HCT116 (cell line): ENCODE measurements around the gene SDK2. TPM values are rescaled to one million over a fixed set of nuclear protein-coding genes. Genes with fewer than 3 reads are reported as not detected.

Source experiments
- ATAC-seq: fragments of 200-7000 bp; cut with Tn5 transposase; 2 replicates; pipeline ENCODE4 v1.9.1; 2020; ENCODE audit warnings: mild to moderate bottlenecking, moderate library complexity
- BruUV-seq: library from RNA; stranded (reverse); fragments of 400-500 nt; replicated peaks from 2 replicates; lab custom pipeline; 2021; lab: Mats Ljungman, UMichigan
- CTCF ChIA-PET: fragments of 300-600 bp; sonication (Branson Sonifier 250); formaldehyde crosslinking; loops from one replicate; lab custom pipeline; 2021; ENCODE audit warnings: antibody characterized with exemption; lab: Charles Lee
- POLR2A ChIA-PET: fragments of 300-600, 350-600 bp; sonication (Branson Sonifier 250); formaldehyde crosslinking; loops from one replicate; lab custom pipeline; 2021; ENCODE audit warnings: antibody characterized with exemption; lab: Charles Lee
- RAD21 ChIA-PET, 2 experiments: fragments of 300-600 bp; sonication (Branson Sonifier 250); formaldehyde crosslinking; loops; one replicate each; lab custom pipeline; 2023; ENCODE audit warnings: low total read pairs in 2 of 2; ENCODE audit not compliant: uncharacterized antibody in 2 of 2, unreplicated experiment in 2 of 2, low non-redundant PET in 1 of 2; lab: Charles Lee
- DNase-seq: peaks from one replicate; pipeline ENCODE4 v3.0.0-alpha.2; 2010; ENCODE audit warnings: low read depth, low spot score
- H2AFZ ChIP-seq: fragments of 200-600 bp; shearing (Covaris generic), sonication (generic); 2 replicates; pipeline ENCODE4 v1.6.1; 2017; ENCODE audit warnings: low read depth, mixed run types, mixed read lengths, antibody characterized with exemption, low read length; ENCODE audit not compliant: poor library complexity, severe bottlenecking
- H3K27ac ChIP-seq: 2 replicates; pipeline ENCODE4 v1.5.1; 2012; ENCODE audit warnings: low read depth, low read length
- H3K27me3 ChIP-seq: fragments of 200-600 bp; sonication (generic); 2 replicates; pipeline ENCODE4 v1.6.1; 2016; ENCODE audit warnings: mixed run types, low read length, mixed read lengths; ENCODE audit not compliant: insufficient read depth
- H3K36me3 ChIP-seq, 2 experiments: fragments of 200-500 bp in 1 of 2; fragments of 200-600 bp in 1 of 2; sonication (Bioruptor generic) in 1 of 2; sonication (generic) in 1 of 2; 2 replicates each; pipeline versions ENCODE4 v1.5.1 to v1.6.1; 2014 to 2016; ENCODE audit warnings: low read length in 2 of 2, inconsistent platforms in 1 of 2, mixed read lengths in 1 of 2, mixed run types in 1 of 2; ENCODE audit not compliant: insufficient read depth in 2 of 2, control insufficient read depth in 1 of 2
- H3K4me1 ChIP-seq, 2 experiments: fragments of 200-600 bp in 1 of 2; sonication (generic) in 1 of 2; 2 replicates each; pipeline versions ENCODE4 v1.5.1 to v1.6.1; 2012 to 2017; ENCODE audit warnings: low read length in 2 of 2, inconsistent platforms in 1 of 2, mild to moderate bottlenecking in 1 of 2, mixed read lengths in 1 of 2, mixed run types in 1 of 2, moderate library complexity in 1 of 2; ENCODE audit not compliant: insufficient read depth in 2 of 2, control insufficient read depth in 1 of 2
- H3K4me2 ChIP-seq: fragments of 200-600 bp; sonication (generic); 2 replicates; pipeline ENCODE4 v1.6.1; 2017; ENCODE audit warnings: mixed run types, low read length, mixed read lengths
- H3K4me3 ChIP-seq, 2 experiments: fragments of 200-600 bp in 1 of 2; sonication (generic) in 1 of 2; replicated peaks in 1 of 2; 2 replicates each; pipeline ENCODE4 v1.5.1; 2011 to 2016; ENCODE audit warnings: low read length in 2 of 2, control low read depth in 1 of 2, low read depth in 1 of 2, mild to moderate bottlenecking in 1 of 2, mixed read lengths in 1 of 2, mixed run types in 1 of 2
- H3K79me2 ChIP-seq: fragments of 200-600 bp; sonication (generic); 2 replicates; pipeline ENCODE4 v1.6.1; 2017; ENCODE audit warnings: mild to moderate bottlenecking, mixed run types, low read length, moderate library complexity, mixed read lengths; ENCODE audit not compliant: insufficient read depth
- H3K9ac ChIP-seq: fragments of 200-600 bp; sonication (generic); 2 replicates; pipeline ENCODE4 v1.6.1; 2016; ENCODE audit warnings: low read length, mixed read lengths
- H3K9me2 ChIP-seq: fragments of 200-600 bp; sonication (generic), shearing (Covaris generic); 2 replicates; pipeline ENCODE4 v1.6.1; 2017; ENCODE audit warnings: mixed run types, mild to moderate bottlenecking, moderate library complexity; ENCODE audit not compliant: insufficient read depth
- H3K9me3 ChIP-seq, 2 experiments: fragments of 200-500 bp in 1 of 2; fragments of 200-600 bp in 1 of 2; sonication (Bioruptor generic) in 1 of 2; sonication (generic) in 1 of 2; 2 replicates each; pipeline ENCODE4 v1.6.1; 2014 to 2017; ENCODE audit warnings: low read length in 2 of 2, mixed read lengths in 2 of 2, inconsistent platforms in 1 of 2, low read depth in 1 of 2, mild to moderate bottlenecking in 1 of 2, mixed run types in 1 of 2, moderate library complexity in 1 of 2; ENCODE audit not compliant: control insufficient read depth in 1 of 2, insufficient read depth in 1 of 2
- H4K20me1 ChIP-seq: fragments of 200-600 bp; sonication (generic), shearing (Covaris generic); 2 replicates; pipeline ENCODE4 v1.6.1; 2017; ENCODE audit warnings: mixed run types, mild to moderate bottlenecking, moderate library complexity; ENCODE audit not compliant: insufficient read depth
- EZH2 ChIP-seq: fragments of 200-600 bp; sonication (generic); IDR thresholded peaks from 2 replicates; pipeline ENCODE4 v1.6.1; 2017; ENCODE audit warnings: antibody characterized with exemption, mixed run types
- FOSL1 ChIP-seq: IDR thresholded peaks from 2 replicates; pipeline ENCODE4 v1.6.1; 2012; ENCODE audit warnings: low read depth
- JUND ChIP-seq: IDR thresholded peaks from 2 replicates; pipeline ENCODE4 v1.6.1; 2012
- POLR2A ChIP-seq: IDR thresholded peaks from 2 replicates; pipeline ENCODE4 v1.7.0; 2011; ENCODE audit warnings: borderline replicate concordance; ENCODE audit not compliant: insufficient read depth, insufficient read length; ENCODE audit errors: extremely low read depth
- POLR2AphosphoS5 ChIP-seq: IDR thresholded peaks from 2 replicates; pipeline ENCODE4 v1.6.1; 2011; ENCODE audit warnings: mild to moderate bottlenecking, low read depth, low read length, moderate library complexity
- RAD21 ChIP-seq: IDR thresholded peaks from 2 replicates; pipeline ENCODE4 v1.6.1; 2012; ENCODE audit warnings: low read depth, mild to moderate bottlenecking
- SP1 ChIP-seq: IDR thresholded peaks from 2 replicates; pipeline ENCODE4 v1.6.1; 2012; ENCODE audit warnings: low read depth
- YY1 ChIP-seq: IDR thresholded peaks from 2 replicates; pipeline ENCODE4 v1.6.1; 2011; ENCODE audit warnings: low read length, low read depth, moderate library complexity, mild to moderate bottlenecking; ENCODE audit not compliant: insufficient replicate concordance; ENCODE audit errors: extremely low read depth
- ZNF274 ChIP-seq: fragments of 200-500 bp; sonication (Bioruptor generic); IDR thresholded peaks from 2 replicates; pipeline ENCODE4 v1.6.1; 2014; ENCODE audit warnings: mild to moderate bottlenecking, low read depth, low read length, inconsistent platforms
- intact Hi-C: fragments of 100-400 bp; cut with micrococcal nuclease; formaldehyde crosslinking; loops from 2 replicates; pipeline ENCODE4 v1.10.0; 2022
- total RNA-seq: library from RNA; stranded (reverse); gene quantifications from one replicate; pipeline ENCODE4 v1.2.1, GENCODE V29; 2021; ENCODE audit not compliant: unreplicated experiment
- TF ChIP-seq, protein P1 (sequence below): IDR thresholded peaks from 2 replicates; pipeline ENCODE4 v1.6.1; 2011; ENCODE audit warnings: mild to moderate bottlenecking, low read length, moderate library complexity; ENCODE audit not compliant: insufficient replicate concordance; ENCODE audit errors: extremely low read depth
- TF ChIP-seq, protein P2 (sequence below): IDR thresholded peaks from 2 replicates; pipeline ENCODE4 v1.6.1; 2012; ENCODE audit warnings: low read depth

The SDK2 gene
- total RNA-seq, 1 experiment from 2014 or later: 0.10 TPM

DNA sequence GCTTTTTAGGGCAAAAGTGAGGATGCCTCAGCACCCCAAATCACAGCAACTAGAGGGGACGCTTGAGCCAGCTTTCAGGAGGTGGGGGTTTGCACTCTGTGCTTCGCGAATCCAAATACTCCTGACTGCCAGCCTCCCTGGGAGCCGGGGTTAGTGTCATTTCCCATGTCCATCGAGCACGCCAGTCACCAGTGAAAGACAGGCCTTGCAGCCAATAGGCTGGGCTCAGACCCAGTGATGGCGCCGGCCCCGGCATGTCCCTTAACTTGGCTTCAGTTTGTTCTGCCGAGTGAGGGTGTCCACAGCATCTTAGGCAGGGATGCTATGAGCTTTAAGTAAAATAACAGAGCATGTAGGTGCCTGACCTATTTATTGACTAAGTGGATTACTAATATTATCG lies 281.5 kb downstream of the SDK2 start:
- no peak overlapping the region for H3K4me2 ChIP-seq
- ChIA-PET POLR2A (no interaction called here), CTCF (no interaction called here), RAD21 (no interaction called here)
- no TSS peak for BruUV-seq
- ATAC-seq (no peak), DNase-seq (no peak)
- H3K4me3 ChIP-seq: no peak overlapping the region
- H2AFZ ChIP-seq: no peak overlapping the region
- H3K36me3 ChIP-seq: no peaks in the 10 kb centered on the region
- TF ChIP-seq EZH2: no peak
- TF ChIP-seq SP1: no peak
- no peak for TF ChIP-seq RAD21
- TF ChIP-seq FOSL1: no peak
- TF ChIP-seq, protein P1, sequence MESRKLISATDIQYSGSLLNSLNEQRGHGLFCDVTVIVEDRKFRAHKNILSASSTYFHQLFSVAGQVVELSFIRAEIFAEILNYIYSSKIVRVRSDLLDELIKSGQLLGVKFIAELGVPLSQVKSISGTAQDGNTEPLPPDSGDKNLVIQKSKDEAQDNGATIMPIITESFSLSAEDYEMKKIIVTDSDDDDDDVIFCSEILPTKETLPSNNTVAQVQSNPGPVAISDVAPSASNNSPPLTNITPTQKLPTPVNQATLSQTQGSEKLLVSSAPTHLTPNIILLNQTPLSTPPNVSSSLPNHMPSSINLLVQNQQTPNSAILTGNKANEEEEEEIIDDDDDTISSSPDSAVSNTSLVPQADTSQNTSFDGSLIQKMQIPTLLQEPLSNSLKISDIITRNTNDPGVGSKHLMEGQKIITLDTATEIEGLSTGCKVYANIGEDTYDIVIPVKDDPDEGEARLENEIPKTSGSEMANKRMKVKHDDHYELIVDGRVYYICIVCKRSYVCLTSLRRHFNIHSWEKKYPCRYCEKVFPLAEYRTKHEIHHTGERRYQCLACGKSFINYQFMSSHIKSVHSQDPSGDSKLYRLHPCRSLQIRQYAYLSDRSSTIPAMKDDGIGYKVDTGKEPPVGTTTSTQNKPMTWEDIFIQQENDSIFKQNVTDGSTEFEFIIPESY: no peak
- TF ChIP-seq POLR2AphosphoS5: no peak
- no peak for TF ChIP-seq ZNF274
- TF ChIP-seq, protein P2, sequence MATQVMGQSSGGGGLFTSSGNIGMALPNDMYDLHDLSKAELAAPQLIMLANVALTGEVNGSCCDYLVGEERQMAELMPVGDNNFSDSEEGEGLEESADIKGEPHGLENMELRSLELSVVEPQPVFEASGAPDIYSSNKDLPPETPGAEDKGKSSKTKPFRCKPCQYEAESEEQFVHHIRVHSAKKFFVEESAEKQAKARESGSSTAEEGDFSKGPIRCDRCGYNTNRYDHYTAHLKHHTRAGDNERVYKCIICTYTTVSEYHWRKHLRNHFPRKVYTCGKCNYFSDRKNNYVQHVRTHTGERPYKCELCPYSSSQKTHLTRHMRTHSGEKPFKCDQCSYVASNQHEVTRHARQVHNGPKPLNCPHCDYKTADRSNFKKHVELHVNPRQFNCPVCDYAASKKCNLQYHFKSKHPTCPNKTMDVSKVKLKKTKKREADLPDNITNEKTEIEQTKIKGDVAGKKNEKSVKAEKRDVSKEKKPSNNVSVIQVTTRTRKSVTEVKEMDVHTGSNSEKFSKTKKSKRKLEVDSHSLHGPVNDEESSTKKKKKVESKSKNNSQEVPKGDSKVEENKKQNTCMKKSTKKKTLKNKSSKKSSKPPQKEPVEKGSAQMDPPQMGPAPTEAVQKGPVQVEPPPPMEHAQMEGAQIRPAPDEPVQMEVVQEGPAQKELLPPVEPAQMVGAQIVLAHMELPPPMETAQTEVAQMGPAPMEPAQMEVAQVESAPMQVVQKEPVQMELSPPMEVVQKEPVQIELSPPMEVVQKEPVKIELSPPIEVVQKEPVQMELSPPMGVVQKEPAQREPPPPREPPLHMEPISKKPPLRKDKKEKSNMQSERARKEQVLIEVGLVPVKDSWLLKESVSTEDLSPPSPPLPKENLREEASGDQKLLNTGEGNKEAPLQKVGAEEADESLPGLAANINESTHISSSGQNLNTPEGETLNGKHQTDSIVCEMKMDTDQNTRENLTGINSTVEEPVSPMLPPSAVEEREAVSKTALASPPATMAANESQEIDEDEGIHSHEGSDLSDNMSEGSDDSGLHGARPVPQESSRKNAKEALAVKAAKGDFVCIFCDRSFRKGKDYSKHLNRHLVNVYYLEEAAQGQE: no peak
- TF ChIP-seq POLR2A: no peak
- no peak for TF ChIP-seq JUND
- TF ChIP-seq YY1: no peak
- no peaks in the 10 kb centered on the region for H4K20me1 ChIP-seq
- H3K9me2 ChIP-seq: no peaks in the 10 kb centered on the region
- intact Hi-C loops: no loop called here
- peaks cover 14 to 26% of the 10 kb centered on the region in 2 experiments for H3K4me1 ChIP-seq
- H3K27ac ChIP-seq: no peak overlapping the region
- H3K9ac ChIP-seq: no peak overlapping the region
- H3K27me3 ChIP-seq: no peaks in the 10 kb centered on the region
- no peaks in the 10 kb centered on the region for H3K79me2 ChIP-seq
- H3K9me3 ChIP-seq: no peaks in the 10 kb centered on the region
